Measurements from ENCODE around the gene BGLAP.
A peak's percentile ranks its signal among the peaks of the same experiment; 100 is the strongest.

The BGLAP gene

GRCh38 chr1:156226782-156227181 is 15.2 kb upstream of the BGLAP start:
- DNase-seq (ENCODE audit: low spot score) = no peak

GRCh38 chr1:156228501-156228900 is 13.5 kb upstream of the BGLAP start:
- DNase-seq (ENCODE audit: low spot score) = no peak

- DNase-seq (ENCODE audit: low spot score) = no peak
Measured at GRCh38 chr1:156229809-156230472, 12.0 kb upstream of the BGLAP start.

GRCh38 chr1:156230473-156230837 is 11.5 kb upstream of the BGLAP start:
- no peak for DNase-seq (ENCODE audit: low spot score)

- no peak for DNase-seq (ENCODE audit: low spot score)
Measured at GRCh38 chr1:156232201-156232894, 9.6 kb upstream of the BGLAP start.

GRCh38 chr1:156233426-156234127 is 8.4 kb upstream of the BGLAP start:
- DNase-seq (ENCODE audit: low spot score) = no peak

- DNase-seq (ENCODE audit: low spot score) = no peak
Measured at GRCh38 chr1:156236164-156236563, 5.8 kb upstream of the BGLAP start.

- no peak for DNase-seq (ENCODE audit: low spot score)
Measured at GRCh38 chr1:156238248-156238647, 3.7 kb upstream of the BGLAP start.

GRCh38 chr1:156241311-156241811 is 623 bp upstream of the BGLAP start:
- DNase-seq (ENCODE audit: low spot score) = no peak

- no peak for DNase-seq (ENCODE audit: low spot score)
Measured at GRCh38 chr1:156242738-156243137, 754 bp downstream of the BGLAP start.

GRCh38 chr1:156244126-156244525 is 2.1 kb downstream of the BGLAP start:
- no peak for DNase-seq (ENCODE audit: low spot score)

- DNase-seq (ENCODE audit: low spot score) = no peak
Measured at GRCh38 chr1:156244712-156245111, 2.7 kb downstream of the BGLAP start.

- DNase-seq (ENCODE audit: low spot score) = peak; percentile 24
Measured at GRCh38 chr1:156245451-156246232, 3.7 kb downstream of the BGLAP start.

GRCh38 chr1:156246241-156246780 is 4.3 kb downstream of the BGLAP start:
- no peak for DNase-seq (ENCODE audit: low spot score)

GRCh38 chr1:156246781-156247459 is 4.9 kb downstream of the BGLAP start:
- DNase-seq (ENCODE audit: low spot score) = no peak

- no peak for DNase-seq (ENCODE audit: low spot score)
Measured at GRCh38 chr1:156247460-156248322, 5.7 kb downstream of the BGLAP start, which contains the start of gene PAQR6. PAQR6 (minus strand) TSS chr1:156248056; CDS start chr1:156246731, 1,325 bp downstream.

GRCh38 chr1:156248323-156248683 is 6.3 kb downstream of the BGLAP start:
- no peak for DNase-seq (ENCODE audit: low spot score)

- DNase-seq (ENCODE audit: low spot score) = no peak
Measured at GRCh38 chr1:156249593-156249992, 7.6 kb downstream of the BGLAP start.

- DNase-seq (ENCODE audit: low spot score) = no peak
Measured at GRCh38 chr1:156251527-156251926, 9.5 kb downstream of the BGLAP start.

GRCh38 chr1:156253634-156254033 is 11.7 kb downstream of the BGLAP start:
- DNase-seq (ENCODE audit: low spot score) = no peak
